GM19351 (cell line): ENCODE data around the gene COX10.
"Not testable (repeated sequence)": the region's sequence is repeated elsewhere in the genome, so short reads cannot be mapped to it uniquely, and the experiment has no call there.

ENCODE experiments used
- ATAC-seq: cut with Tn5 transposase; IDR thresholded peaks from one replicate; pipeline ENCODE4 v1.9.1; 2021; ENCODE audit warnings: mild to moderate bottlenecking, moderate library complexity; ENCODE audit not compliant: unreplicated experiment

The COX10 gene

DNA sequence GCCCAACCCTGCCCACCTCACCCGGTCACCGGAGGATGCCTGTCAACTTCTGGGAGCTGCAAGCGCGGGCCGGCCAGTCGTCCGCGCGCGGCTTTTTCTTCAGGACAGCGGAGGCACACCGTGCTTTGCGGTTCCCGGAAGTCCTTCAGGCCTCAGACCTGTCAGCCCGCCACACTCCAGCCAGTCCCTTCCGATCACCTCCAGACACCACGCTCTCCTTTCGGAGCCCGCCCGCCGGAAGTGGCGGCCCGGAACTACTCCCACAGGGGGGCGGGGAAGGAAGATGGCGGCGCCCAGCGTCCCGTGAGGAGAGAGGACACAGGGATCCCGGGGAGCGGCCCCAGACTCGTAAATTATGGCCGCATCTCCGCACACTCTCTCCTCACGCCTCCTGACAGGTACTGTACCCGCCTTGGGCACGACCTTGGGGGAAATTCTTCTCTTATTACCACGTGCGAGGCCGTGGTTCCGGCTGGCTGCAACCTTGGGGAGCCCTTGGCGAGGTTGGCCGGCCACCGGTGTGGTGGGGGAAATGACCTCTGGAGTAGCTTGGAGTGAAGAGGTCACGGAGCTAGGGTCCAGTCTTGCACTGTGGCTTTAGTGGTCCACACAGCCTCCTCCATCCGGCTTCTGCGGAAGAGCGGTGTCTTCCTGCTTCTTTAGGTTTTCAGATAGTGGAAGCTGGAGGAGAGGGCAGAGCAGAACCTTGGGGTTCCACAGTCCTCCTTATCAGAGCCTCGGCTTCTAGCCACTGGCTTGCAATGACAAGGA, at the start of gene COX10:
COX10 (plus strand) TSS at position 254 of the 771 bp plus-strand sequence; CDS start at position 356, 102 bp downstream.
- peak; percentile 99 for ATAC-seq

DNA sequence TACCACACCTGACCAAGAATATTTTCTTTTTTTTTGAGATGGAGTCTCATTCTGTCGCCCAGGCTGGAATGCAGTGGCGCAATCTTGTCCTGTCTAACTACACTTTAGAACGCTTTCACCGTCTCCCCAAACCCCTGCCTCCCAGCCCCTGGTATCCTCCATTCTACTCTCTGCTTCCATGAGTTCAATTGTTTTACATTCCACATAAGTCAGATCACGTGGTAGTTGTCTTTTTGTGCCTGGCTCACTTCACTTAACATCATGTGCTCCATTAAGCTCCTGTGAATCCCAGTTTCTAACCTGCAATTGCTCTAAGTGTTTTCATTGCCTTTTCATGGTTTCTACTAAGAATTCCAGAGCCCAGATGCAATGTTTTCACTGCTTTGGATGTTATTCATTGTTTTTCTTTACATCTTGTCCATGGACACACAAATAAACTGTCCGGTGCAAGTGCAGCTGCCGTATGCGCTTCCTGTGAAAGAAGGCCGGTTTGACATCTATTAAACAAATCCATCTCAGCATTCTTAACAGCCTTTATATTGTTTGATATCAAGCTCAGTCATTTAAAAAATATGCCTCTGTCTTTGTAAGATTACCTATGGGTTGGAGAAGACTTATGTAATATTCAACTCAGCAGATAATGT, 47.5 kb upstream of the COX10 start:
- not testable (repeated sequence) for ATAC-seq

DNA sequence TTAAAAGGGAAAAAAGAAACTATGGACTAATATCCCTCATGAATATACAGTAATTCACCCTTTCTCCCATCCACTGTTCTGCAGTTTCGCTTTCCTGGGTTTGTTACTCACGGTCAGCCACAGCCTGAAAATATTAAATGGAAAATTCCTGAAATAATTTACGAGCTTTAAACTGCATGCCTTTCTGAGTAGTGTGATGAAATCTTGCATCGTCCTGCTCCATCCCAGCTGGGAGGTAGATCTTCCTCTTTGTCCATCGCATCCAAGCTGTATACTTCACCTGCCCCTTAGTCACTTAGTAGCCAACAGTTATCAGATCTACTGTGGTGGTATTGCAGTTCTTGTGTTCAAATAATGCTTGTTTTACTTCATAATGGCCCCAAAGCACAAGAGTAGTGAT, 39.5 kb upstream of the COX10 start:
- not testable (repeated sequence) for ATAC-seq

DNA sequence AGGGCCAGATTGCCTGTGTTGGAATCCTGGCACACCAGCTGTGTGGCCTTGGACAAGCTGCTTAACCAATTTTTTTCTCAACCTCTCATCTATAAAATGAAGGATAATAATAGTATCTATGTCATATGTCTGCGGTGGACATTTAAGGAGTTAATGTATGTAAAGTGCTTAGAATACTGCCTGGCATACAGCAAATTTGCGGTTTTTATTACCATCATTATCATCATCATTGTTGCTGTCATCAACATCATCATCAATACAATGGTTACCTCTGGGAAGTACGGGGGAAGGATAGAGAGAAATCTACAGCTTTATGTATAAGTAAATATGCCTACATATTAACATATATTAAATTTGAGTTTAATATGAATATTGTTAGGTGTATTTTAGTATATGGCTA, 37.1 kb upstream of the COX10 start:
- no peak for ATAC-seq

DNA sequence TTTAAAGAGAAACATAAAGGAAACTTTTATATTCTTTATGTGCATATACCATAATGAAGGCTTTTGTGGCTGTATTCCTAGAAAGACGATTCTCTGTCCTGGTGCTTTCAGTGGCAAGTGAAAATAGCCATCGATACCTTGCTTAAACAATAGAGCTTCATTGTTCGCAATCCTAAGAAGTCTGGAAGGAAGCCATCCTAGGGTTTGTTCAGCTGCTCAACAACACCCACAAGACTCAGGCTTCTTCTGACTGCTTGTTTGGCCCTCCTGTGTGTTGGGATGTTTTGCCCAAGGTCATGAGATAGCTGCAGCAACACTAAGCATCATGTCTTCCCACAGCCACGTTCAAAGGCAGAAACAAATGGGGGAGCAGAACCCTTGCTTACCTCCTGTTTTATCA, 36.1 kb upstream of the COX10 start:
- ATAC-seq, result no peak

DNA sequence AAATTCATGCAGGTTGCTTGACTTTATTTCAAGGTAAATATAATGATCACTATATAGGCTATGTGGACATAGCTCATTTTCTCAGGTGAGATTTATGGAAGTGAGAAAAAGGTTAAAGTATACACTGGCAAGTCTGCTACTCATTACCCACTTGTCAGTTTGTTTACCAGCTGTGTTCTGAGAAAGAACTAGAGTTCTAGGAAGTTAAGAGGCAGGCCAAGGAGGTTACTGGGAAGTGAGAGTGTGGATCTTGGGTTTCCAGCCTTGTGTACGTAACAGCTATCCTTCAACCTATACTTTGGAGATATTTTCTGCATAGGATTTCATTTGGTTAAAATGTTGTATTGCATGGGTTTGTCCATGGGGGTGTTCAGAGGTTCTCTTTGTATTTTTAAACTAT, 31.9 kb upstream of the COX10 start:
- ATAC-seq, result no peak

DNA sequence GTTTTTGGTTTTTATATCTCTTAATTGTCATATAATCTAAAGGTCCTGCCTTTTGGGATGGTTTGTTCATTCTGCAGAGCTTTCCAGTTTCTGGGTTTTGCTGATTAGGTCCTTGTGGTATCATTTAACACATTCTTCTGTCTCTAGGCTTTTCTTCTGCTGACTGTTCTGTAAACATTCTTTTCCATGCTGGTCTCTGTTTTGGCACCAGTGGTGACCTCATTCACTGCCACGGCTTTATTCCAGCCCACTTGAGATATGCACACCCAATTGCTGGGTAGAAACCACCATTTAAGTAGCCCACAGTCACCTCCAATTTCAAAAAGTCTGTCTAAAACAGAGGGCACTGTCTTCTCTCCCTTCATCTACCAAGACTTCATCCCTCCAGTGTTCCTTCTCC, 31.1 kb upstream of the COX10 start:
- ATAC-seq, result no peak

DNA sequence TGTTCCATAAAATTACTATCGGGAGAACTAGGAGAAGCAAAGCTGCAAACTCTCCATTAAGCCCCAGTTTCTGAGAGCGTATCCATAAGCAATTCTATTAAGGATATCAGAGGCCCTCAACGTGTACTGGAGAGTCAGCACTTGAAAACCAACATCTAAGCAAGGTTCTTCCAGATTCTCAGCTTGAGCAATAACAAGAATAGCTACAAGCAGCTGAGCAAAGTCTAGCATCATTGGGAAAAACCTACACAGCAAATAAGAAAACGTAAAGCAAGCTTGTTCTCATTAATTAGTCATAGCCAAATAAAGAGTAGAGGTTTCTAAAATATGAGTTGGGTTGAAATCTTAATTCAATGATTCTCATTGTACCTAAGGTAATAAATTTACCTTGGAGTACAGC, 26.9 kb upstream of the COX10 start:
- ATAC-seq, result peak; percentile 53

DNA sequence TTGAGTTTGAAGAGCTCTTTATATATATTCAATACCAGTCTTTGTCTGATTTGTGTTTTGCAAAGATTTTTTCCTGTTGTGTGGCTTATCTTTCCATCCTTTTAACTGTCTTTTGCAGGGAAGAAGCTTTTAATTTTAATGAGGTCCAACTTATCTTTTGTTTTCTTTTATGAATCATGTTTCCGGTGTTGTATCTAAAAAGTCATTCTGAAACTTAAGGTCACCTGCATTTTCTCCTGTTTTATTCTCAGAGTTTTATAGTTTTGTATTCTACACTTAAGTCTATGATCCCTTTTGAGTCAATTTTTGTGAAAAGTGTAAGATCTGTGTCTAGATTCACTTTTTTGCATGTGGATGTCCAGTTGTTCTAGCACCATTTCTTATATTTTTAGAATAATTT, 24.6 kb upstream of the COX10 start:
- ATAC-seq, result no peak

DNA sequence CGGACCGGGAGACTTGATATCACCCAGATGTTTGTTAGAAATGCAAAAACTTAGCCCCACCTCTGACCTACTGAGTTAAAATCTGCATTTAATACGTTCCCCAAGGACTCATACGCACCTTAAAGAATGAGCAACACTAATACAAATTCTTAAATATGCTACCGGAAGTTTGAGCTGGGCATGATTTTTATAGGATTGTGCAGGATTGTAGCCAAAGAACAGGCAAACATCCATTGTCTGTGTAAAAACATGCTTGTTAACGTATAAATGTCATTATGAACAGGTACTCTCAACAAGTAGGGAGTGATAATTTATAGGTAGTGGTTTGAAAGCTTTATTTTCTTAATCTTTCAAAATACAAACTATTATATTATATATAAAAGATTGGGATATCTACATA, 22.3 kb upstream of the COX10 start:
- no peak for ATAC-seq

DNA sequence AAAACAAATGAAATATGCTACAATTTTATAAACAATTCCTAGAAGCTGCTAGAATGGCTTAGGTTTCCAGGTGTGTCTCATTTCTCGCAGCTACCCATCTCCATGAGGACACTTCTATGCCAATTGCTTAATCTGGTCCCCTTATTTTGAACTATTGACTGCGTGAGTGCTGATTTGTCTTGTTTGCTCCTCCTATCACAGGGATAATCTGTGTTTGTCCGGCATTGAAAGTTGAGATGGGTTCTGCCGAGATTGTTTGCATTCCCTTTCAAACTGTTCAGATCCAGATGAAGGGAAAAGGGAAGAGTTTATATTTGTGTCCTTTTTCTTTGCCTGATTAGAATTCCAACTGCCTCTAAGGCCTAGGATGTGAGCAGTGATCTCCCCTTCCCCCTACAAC, 21.7 kb upstream of the COX10 start:
- ATAC-seq, result no peak

DNA sequence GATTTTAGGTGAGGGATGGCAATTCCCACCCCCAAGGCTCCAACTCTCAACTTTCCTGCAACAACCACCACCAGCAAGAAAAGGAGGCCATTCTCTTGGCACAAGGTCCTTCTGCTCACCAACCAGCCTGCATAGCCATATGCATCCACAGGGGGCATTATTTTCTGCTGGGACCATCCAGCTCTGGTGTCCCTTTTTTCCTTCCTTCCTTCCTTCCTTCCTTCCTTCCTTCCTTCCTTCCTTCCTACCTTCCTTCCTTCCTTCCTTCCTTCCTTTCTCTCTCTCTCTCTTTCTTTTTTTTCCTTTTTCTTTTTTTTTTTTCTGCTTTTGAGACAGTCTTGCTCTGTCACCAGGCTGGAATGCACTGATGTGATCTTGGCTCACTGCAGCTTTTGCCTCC, 21.1 kb upstream of the COX10 start:
- ATAC-seq, result no peak

DNA sequence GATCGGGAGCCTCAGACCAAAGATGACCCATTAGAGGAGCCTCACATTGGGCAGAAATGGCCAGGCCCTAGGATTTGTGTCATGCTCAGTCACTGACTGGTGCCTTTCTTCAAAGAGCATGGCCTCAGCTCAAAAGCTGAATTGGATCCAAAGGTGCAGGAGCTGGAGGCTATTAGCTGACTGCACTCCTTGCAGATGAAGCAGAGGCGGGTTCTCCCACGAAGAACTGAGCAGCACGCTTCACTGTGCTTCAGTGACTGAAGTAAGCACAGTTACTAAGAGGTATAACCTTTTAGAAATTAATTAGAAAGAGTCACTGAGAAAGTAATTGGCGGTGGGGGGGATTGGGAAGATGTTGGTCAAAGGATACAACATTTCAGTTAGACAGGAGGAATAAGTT, 18.7 kb upstream of the COX10 start:
- no peak for ATAC-seq

DNA sequence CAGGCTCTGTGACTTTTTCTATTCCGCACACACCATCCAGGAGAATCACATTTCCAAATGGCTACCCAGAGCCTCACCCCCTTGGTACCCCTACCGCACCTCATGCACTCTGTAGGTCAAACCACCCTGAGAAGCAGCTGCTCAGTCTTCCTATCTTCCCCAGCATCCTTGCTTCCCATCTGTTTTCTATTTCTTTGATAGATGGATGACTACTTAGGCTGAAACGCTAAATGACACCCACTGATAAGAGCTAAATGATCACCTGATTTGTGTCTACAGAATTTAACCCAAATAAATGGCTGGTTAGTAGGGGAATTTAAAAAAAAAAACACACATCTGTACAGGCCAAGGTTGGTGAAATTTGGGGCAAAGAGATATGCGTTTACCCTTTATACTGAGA, 17.6 kb upstream of the COX10 start:
- ATAC-seq, result no peak

DNA sequence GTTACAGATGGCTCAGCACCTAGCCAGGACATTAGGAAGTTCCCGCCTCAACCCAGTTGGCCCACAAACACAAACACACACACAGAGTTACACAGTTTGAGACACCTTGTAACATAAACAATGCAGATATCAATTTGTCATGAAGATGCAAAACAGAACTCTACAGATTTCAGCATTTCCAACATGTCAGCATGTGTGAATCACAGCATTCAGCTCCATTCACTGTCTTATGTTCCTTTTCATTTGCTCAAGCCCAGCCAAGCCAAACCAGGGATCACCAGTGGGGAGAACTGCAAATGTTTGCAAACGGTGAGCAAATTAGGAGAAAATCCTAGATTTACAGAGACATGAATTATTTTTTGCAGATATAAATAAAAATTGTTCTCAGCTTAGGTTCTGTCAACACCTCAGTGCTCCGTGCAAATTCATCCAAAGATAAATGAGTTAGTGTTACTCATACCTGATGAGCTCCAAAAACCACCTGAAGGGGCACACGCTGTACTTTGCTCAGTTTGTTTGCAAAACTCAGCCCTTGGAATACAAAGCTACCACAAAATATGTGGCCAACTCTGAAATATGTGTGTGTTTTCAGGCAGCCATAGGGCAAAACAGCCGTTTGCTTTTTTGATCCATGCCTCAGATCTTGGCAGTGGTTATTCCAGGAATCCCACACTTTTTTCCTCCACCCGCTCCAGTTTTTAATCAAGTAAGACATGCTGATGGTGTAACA, 16.3 kb upstream of the COX10 start:
- no peak for ATAC-seq

DNA sequence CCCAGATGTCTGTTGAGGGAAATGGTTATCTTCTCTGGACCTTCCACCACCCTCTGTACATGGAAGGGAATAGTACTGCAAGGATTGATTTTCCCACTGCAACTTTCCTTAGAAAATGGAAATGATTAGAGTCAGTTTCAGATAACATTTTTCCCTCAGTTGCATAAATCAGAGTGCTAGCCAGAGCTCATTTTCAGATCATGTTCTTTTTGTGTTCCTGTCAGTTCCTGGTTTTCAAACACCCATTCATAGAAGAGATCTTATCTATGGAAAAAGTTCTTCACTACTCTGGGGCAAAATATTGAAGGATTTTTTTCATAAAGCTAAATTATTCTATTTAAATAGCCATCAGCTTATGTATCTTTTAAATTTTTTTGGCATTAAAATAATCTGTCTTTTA, 11.7 kb upstream of the COX10 start:
- ATAC-seq, result no peak

DNA sequence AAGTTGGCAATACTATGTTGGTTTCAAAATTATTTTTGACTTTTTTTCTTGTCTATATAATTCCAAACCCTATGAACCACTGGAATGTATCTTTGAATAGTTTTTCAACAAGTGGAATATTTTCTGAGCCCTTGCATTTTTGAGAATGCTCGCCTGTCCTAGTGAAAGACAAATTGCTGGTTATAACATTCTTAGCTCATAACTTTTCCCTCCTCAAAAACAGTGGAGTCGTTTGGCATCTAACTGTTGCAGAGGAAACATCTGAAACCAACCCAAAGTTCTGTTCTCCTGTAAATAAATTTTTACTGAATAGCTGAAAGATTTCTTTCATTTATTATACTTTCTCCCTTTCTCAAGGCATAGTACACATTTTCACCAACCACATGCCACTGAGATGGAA, 11.3 kb upstream of the COX10 start:
- no peak for ATAC-seq

DNA sequence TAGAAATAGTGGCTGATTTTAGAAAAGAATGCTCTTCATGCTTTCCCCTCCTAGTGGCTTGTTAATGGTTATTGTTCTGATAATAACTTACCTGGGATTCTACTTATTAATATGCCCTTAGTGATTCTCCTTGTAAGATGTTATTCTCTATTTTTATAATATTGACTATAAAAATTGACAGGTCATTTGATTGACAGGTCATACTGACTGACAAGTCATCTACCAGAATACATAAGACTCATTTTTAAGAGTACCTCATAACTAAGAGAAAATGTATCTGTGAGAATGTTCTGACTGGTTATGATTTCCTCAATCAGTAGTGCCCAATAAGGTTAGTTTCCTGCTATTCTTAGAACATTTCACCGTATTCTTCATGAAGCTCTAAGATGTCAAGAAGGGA, 8.6 kb upstream of the COX10 start:
- no peak for ATAC-seq

DNA sequence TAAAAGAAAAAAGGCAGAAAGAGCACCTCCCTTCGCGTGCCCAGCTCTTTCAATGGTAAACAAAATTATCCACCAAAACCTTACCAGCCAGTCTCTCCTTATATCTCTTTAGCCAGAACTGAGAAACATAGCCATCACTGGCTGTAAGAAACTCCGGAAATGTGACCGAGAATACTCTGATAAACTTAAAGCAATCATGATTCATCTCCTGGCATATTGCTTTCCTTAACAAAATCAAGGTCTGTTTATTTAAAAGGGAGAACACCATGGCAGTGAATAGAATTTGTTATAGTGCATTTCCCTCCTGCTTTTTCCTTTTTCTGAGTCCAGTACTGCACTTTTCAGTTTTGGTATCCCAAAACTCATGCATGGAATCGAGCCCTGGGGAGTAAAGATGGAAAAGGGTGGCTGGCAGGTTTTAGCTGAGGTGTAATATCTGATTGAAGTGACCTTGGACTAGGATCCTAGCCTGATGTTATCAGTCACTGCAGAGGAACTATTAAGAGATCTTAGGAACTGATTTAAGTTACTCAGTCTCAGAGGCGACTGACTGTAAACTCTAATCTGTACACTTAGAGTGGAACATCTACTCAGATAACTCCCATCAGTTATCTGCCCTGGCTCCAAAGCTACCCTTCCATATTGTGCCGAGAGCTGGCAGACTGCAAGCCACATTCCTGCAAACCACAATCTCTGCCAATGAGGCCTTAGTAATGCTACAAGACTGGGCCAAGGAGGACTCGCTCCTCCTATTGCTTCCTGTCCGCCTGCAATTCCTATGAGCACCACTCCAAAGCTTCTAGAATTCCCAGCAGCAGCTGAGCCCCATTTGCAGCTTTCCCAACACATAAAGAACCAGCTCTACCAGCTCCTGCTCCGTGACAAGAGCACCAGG, 7.4 kb upstream of the COX10 start:
- ATAC-seq, result no peak

DNA sequence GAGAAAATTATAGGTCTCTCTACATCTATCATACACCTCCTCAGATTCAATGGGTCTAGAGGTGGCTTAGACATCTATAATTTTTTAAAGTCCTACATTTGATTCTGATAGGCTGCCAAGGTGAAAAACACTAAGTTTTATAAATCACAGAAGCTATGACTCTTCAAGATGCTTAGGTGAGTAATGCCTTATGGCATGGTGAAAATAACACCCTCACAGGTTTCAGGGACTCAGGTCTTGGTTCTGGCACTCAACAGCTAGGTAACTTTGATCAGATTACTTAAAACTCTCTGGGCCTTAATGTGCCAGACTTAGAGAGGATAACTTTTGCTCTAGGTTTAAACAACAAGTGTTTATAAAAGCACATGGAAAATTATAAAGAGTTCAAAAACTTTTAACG, 2.0 kb upstream of the COX10 start:
- no peak for ATAC-seq
